WTC11 (cell line): Measurements from ENCODE around the gene MORC1. TPM values are rescaled to one million over a fixed set of nuclear protein-coding genes. Genes with fewer than 3 reads are reported as not detected.
A peak's percentile ranks its signal among the peaks of the same experiment; 100 is the strongest.
"Not testable (repeated sequence)": the region's sequence is repeated elsewhere in the genome, so short reads cannot be mapped to it uniquely, and the experiment has no call there.

Experiments used
- ATAC-seq: fragments of 200-7000 bp; cut with Tn5 transposase; 2 replicates; pipeline ENCODE4 v1.10.0; 2021; ENCODE audit warnings: mild to moderate bottlenecking, moderate library complexity
- CTCF ChIA-PET: fragments of 300-600 bp; sonication (Branson Sonifier 250); formaldehyde crosslinking; loops from one replicate; lab custom pipeline; 2021; ENCODE audit warnings: antibody characterized with exemption; lab: Charles Lee
- POLR2A ChIA-PET: fragments of 350-600 bp; sonication (Branson Sonifier 250); formaldehyde crosslinking; loops from one replicate; lab custom pipeline; 2021; ENCODE audit warnings: antibody characterized with exemption; lab: Charles Lee
- DNase-seq: peaks from one replicate; pipeline ENCODE4 v3.0.0; 2021; ENCODE audit warnings: low spot score
- H3K27ac Mint-ChIP-seq: 2 replicates; pipeline ENCODE4 v1.8.0; 2021; ENCODE audit warnings: mixed read lengths
- H3K27me3 Mint-ChIP-seq: 2 replicates; pipeline ENCODE4 v1.8.0; 2021; ENCODE audit warnings: low read depth, mild to moderate bottlenecking, moderate library complexity, mixed read lengths
- H3K36me3 Mint-ChIP-seq: 2 replicates; pipeline ENCODE4 v1.8.0; 2021; ENCODE audit warnings: mixed read lengths
- H3K4me1 Mint-ChIP-seq: 2 replicates; pipeline ENCODE4 v1.8.0; 2022; ENCODE audit warnings: mixed read lengths
- H3K4me3 Mint-ChIP-seq: 2 replicates; pipeline ENCODE4 v1.8.0; 2021; ENCODE audit warnings: mild to moderate bottlenecking, moderate library complexity, mixed read lengths
- H3K9me3 Mint-ChIP-seq: 2 replicates; pipeline ENCODE4 v1.8.0; 2021; ENCODE audit warnings: mixed read lengths
- ARID4B ChIP-seq: sonication (generic); formaldehyde crosslinking; IDR thresholded peaks from 2 replicates; pipeline ENCODE4 v1.8.0; 2023; ENCODE audit warnings: missing genetic modification reagents, mild to moderate bottlenecking, borderline replicate concordance
- CBFB ChIP-seq: sonication (generic); formaldehyde crosslinking; IDR thresholded peaks from 2 replicates; pipeline ENCODE4 v1.8.1; 2022; ENCODE audit warnings: mild to moderate bottlenecking, low read depth, missing genetic modification reagents
- ETV6 ChIP-seq: sonication (generic); formaldehyde crosslinking; IDR thresholded peaks from 2 replicates; pipeline ENCODE4 v1.8.1; 2022; ENCODE audit warnings: mild to moderate bottlenecking, missing genetic modification reagents
- FOXK1 ChIP-seq: sonication (generic); formaldehyde crosslinking; IDR thresholded peaks from 2 replicates; pipeline ENCODE4 v1.8.0; 2022; ENCODE audit warnings: mild to moderate bottlenecking, moderate library complexity, missing genetic modification reagents
- GRHL2 ChIP-seq: fragments of 250-450 bp; sonication (Bioruptor Pico); IDR thresholded peaks from 2 replicates; pipeline ENCODE4 v1.8.0; 2022; ENCODE audit warnings: mild to moderate bottlenecking, moderate library complexity; ENCODE audit not compliant: insufficient replicate concordance, severe bottlenecking
- MLX ChIP-seq: sonication (generic); formaldehyde crosslinking; IDR thresholded peaks from 2 replicates; pipeline ENCODE4 v1.8.1; 2023; ENCODE audit warnings: mild to moderate bottlenecking, missing genetic modification reagents, moderate library complexity
- NFYB ChIP-seq: sonication (generic); formaldehyde crosslinking; conservative IDR thresholded peaks from 2 replicates; pipeline ENCODE4 v1.8.0; 2022; ENCODE audit warnings: low read depth, missing genetic modification reagents
- NR1H2 ChIP-seq: sonication (generic); formaldehyde crosslinking; IDR thresholded peaks from 2 replicates; pipeline ENCODE4 v1.9.0; 2021; ENCODE audit warnings: mild to moderate bottlenecking, moderate library complexity, missing genetic modification reagents
- NR2C2 ChIP-seq: sonication (generic); formaldehyde crosslinking; IDR thresholded peaks from 2 replicates; pipeline ENCODE4 v1.8.0; 2022; ENCODE audit warnings: mild to moderate bottlenecking, missing genetic modification reagents
- SMAD3 ChIP-seq: sonication (generic); formaldehyde crosslinking; IDR thresholded peaks from 2 replicates; pipeline ENCODE4 v1.8.0; 2022; ENCODE audit warnings: missing genetic modification reagents, mild to moderate bottlenecking, borderline replicate concordance
- SMAD4 ChIP-seq: sonication (generic); formaldehyde crosslinking; IDR thresholded peaks from 2 replicates; pipeline ENCODE4 v1.8.0; 2022; ENCODE audit warnings: mild to moderate bottlenecking, missing genetic modification reagents
- TEAD4 ChIP-seq: sonication (generic); formaldehyde crosslinking; IDR thresholded peaks from 2 replicates; pipeline ENCODE4 v1.8.0; 2022; ENCODE audit warnings: mild to moderate bottlenecking, missing genetic modification reagents
- TP53 ChIP-seq: sonication (generic); formaldehyde crosslinking; IDR thresholded peaks from 2 replicates; pipeline ENCODE4 v1.8.1; 2023; ENCODE audit warnings: mild to moderate bottlenecking, missing genetic modification reagents
- ZNF263 ChIP-seq: sonication (generic); formaldehyde crosslinking; IDR thresholded peaks from 2 replicates; pipeline ENCODE4 v1.8.1; 2022; ENCODE audit warnings: low read depth, mild to moderate bottlenecking, moderate library complexity, missing genetic modification reagents
- ZNF416 ChIP-seq: fragments of 250-450 bp; sonication (Bioruptor Pico); IDR thresholded peaks from 2 replicates; pipeline ENCODE4 v1.9.0; 2021; ENCODE audit warnings: mild to moderate bottlenecking, inconsistent platforms
- ZNF423 ChIP-seq: fragments of 250-450 bp; sonication (Bioruptor Pico); IDR thresholded peaks from 2 replicates; pipeline ENCODE4 v2.1.2; 2022; ENCODE audit warnings: mild to moderate bottlenecking, moderate library complexity
- ZSCAN18 ChIP-seq: fragments of 250-450 bp; sonication (Bioruptor Pico); IDR thresholded peaks from 2 replicates; pipeline ENCODE4 v2.1.2; 2022; ENCODE audit warnings: mild to moderate bottlenecking, moderate library complexity
- total RNA-seq: library from RNA; stranded (reverse); gene quantifications from 3 replicates; pipeline ENCODE4 v1.2.3, GENCODE V29; 2021
- TF ChIP-seq, protein P1 (sequence below): sonication (generic); formaldehyde crosslinking; IDR thresholded peaks from 2 replicates; pipeline ENCODE4 v1.8.0; 2022; ENCODE audit warnings: mild to moderate bottlenecking, missing genetic modification reagents
- TF ChIP-seq, protein P2 (sequence below): sonication (generic); formaldehyde crosslinking; conservative IDR thresholded peaks from 2 replicates; pipeline ENCODE4 v1.8.1; 2022; ENCODE audit warnings: mild to moderate bottlenecking, missing genetic modification reagents
- TF ChIP-seq, protein P3 (sequence below): sonication (generic); formaldehyde crosslinking; conservative IDR thresholded peaks from 2 replicates; pipeline ENCODE4 v1.8.1; 2023; ENCODE audit warnings: mild to moderate bottlenecking, low read depth, missing genetic modification reagents, moderate library complexity

The MORC1 gene
- total RNA-seq, 1 experiment from 2014 or later: not detected

- ATAC-seq: peak; percentile 71
- POLR2A ChIA-PET: no interaction called here
- CTCF ChIA-PET: interaction anchor here (1.3 to 2.5 kb wide), 2 partner anchors 40 to 87 kb away, joined by 3 to 8 read pairs; no protein-coding TSS in a partner anchor
Measured at GRCh38 chr3:109137761-109138160, 19.8 kb upstream of the MORC1 start.

DNA sequence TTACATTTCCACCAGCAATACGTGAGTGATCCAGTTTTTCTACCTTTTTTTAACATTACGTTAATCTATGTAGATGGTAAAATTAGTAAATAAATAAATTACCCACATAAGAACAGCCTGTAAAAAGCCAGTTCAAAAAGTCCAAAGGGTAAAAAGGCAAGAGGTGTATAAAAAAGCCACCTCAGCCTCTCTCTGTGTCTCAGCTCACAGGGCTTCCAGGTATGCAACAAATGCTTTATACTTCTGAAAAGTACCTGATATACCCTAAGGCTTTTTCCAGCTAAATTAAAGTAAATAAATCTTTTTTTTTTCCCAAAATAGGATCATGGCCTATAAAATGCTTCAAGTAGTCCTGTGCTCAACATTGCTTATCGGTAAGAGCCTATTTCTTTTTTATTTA is 18.6 kb upstream of the MORC1 start, which contains the start of gene C3orf85:
TSS of gene C3orf85 (plus strand) at position 197 of the 400 bp plus-strand sequence. CDS start at position 326, 129 bp downstream.
- CTCF ChIA-PET: interaction anchor here (0.7 kb wide), 1 partner anchor 33 kb away, joined by 3 read pairs; no protein-coding TSS in a partner anchor
- no peaks in the 10 kb centered on the region for H3K9me3 Mint-ChIP-seq

More at GRCh38 chr3:109137761-109138160, 19.8 kb upstream of the MORC1 start:
- Mint-ChIP-seq H3K27me3 (no peaks in the 10 kb centered on the region), H3K27ac (no peak overlapping the region), H3K4me3 (no peak overlapping the region), H3K9me3 (no peaks in the 10 kb centered on the region), H3K36me3 (no peaks in the 10 kb centered on the region), H3K4me1 (peaks cover 6% of the 10 kb centered on the region; the same call in 1 of the 2 replicates)
- TF ChIP-seq ETV6 (no peak), SMAD3 (CRISPR knock-in tag) (no peak), NR1H2 (CRISPR knock-in tag) (no peak), SMAD4 (no peak), NFYB (CRISPR knock-in tag) (no peak)
- TF ChIP-seq, protein P1, sequence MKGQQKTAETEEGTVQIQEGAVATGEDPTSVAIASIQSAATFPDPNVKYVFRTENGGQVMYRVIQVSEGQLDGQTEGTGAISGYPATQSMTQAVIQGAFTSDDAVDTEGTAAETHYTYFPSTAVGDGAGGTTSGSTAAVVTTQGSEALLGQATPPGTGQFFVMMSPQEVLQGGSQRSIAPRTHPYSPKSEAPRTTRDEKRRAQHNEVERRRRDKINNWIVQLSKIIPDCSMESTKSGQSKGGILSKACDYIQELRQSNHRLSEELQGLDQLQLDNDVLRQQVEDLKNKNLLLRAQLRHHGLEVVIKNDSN (CRISPR knock-in tag): no peak
- TF ChIP-seq, protein P2, sequence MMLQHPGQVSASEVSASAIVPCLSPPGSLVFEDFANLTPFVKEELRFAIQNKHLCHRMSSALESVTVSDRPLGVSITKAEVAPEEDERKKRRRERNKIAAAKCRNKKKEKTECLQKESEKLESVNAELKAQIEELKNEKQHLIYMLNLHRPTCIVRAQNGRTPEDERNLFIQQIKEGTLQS (CRISPR knock-in tag): no peak
- DNase-seq: no peak

GRCh38 chr3:109133474-109133816 is 15.5 kb upstream of the MORC1 start:
- H3K9me3 Mint-ChIP-seq: peaks cover 13% of the 10 kb centered on the region
- H3K4me1 Mint-ChIP-seq, H3K36me3 Mint-ChIP-seq, H3K27ac Mint-ChIP-seq, CTCF ChIA-PET, H3K4me3 Mint-ChIP-seq, POLR2A ChIA-PET, H3K27me3 Mint-ChIP-seq, DNase-seq, ATAC-seq: not testable (repeated sequence)

More for the DNA sequence above, 18.6 kb upstream of the MORC1 start, which contains the start of gene C3orf85:
- no peak for DNase-seq
- Mint-ChIP-seq H3K36me3 (no peaks in the 10 kb centered on the region), H3K27ac (no peak within 1 kb of the TSS), H3K4me3 (no peak within 1 kb of the TSS), H3K4me1 (peaks cover 6% of the 10 kb centered on the region; the same call in 1 of the 2 replicates), H3K27me3 (no peaks in the 10 kb centered on the region)
- TF ChIP-seq ZSCAN18 (CRISPR knock-in tag): no peak
- no peak for TF ChIP-seq ZNF423
- TF ChIP-seq GRHL2 (CRISPR knock-in tag): no peak
- no peak for TF ChIP-seq CBFB (CRISPR knock-in tag)
- no peak for TF ChIP-seq TP53 (CRISPR knock-in tag)
- no peak for TF ChIP-seq NR2C2 (CRISPR knock-in tag)
- no peak for TF ChIP-seq FOXK1 (CRISPR knock-in tag)
- TF ChIP-seq TEAD4 (CRISPR knock-in tag): no peak
- no peak for TF ChIP-seq ZNF416 (CRISPR knock-in tag)
- TF ChIP-seq ARID4B: no peak
- TF ChIP-seq, protein P3, sequence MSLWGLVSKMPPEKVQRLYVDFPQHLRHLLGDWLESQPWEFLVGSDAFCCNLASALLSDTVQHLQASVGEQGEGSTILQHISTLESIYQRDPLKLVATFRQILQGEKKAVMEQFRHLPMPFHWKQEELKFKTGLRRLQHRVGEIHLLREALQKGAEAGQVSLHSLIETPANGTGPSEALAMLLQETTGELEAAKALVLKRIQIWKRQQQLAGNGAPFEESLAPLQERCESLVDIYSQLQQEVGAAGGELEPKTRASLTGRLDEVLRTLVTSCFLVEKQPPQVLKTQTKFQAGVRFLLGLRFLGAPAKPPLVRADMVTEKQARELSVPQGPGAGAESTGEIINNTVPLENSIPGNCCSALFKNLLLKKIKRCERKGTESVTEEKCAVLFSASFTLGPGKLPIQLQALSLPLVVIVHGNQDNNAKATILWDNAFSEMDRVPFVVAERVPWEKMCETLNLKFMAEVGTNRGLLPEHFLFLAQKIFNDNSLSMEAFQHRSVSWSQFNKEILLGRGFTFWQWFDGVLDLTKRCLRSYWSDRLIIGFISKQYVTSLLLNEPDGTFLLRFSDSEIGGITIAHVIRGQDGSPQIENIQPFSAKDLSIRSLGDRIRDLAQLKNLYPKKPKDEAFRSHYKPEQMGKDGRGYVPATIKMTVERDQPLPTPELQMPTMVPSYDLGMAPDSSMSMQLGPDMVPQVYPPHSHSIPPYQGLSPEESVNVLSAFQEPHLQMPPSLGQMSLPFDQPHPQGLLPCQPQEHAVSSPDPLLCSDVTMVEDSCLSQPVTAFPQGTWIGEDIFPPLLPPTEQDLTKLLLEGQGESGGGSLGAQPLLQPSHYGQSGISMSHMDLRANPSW (CRISPR knock-in tag): no peak
- TF ChIP-seq MLX: no peak
- no peak for TF ChIP-seq ZNF263
- POLR2A ChIA-PET: no interaction called here
- ATAC-seq: no peak
